Neural cell (in vitro differentiated cells): Measurements from ENCODE around the gene TCFL5. TPM values are rescaled to one million over a fixed set of nuclear protein-coding genes. Genes with fewer than 3 reads are reported as not detected.

Experiments
- H2AFZ ChIP-seq: fragments of 200-600, 300-800 bp; sonication (generic), shearing (Covaris generic); 2 replicates; pipeline ENCODE4 v1.6.0; 2014; ENCODE audit warnings: low read depth, mild to moderate bottlenecking, antibody characterized with exemption, low read length, moderate library complexity
- H3F3A ChIP-seq: fragments of 200-600 bp; shearing (Covaris generic); 2 replicates; pipeline ENCODE4 v1.6.1; 2016; ENCODE audit warnings: mild to moderate bottlenecking, moderate library complexity, mixed read lengths, antibody characterized with exemption, low read length; ENCODE audit not compliant: insufficient read depth, poor library complexity, severe bottlenecking
- H3K27ac ChIP-seq: fragments of 200-600, 300-800 bp; sonication (generic), shearing (Covaris generic); 2 replicates; pipeline ENCODE4 v1.5.1; 2014; ENCODE audit warnings: mild to moderate bottlenecking, low read length, moderate library complexity
- H3K27me3 ChIP-seq: fragments of 300-800, 200-600 bp; sonication (generic), shearing (Covaris generic); 2 replicates; pipeline ENCODE4 v1.6.0; 2014; ENCODE audit warnings: mild to moderate bottlenecking, low read depth, low read length, moderate library complexity; ENCODE audit not compliant: insufficient read depth
- H3K36me3 ChIP-seq: fragments of 300-800, 200-600 bp; sonication (generic), shearing (Covaris generic); 2 replicates; pipeline ENCODE4 v1.5.1; 2014; ENCODE audit warnings: mild to moderate bottlenecking, antibody characterized with exemption, low read length, moderate library complexity; ENCODE audit not compliant: insufficient read depth
- H3K4me2 ChIP-seq: fragments of 300-800, 200-600 bp; sonication (generic), shearing (Covaris generic); 2 replicates; pipeline ENCODE4 v1.6.0; 2014; ENCODE audit warnings: mild to moderate bottlenecking, low read length
- H3K4me3 ChIP-seq: fragments of 300-800, 200-600 bp; sonication (generic), shearing (Covaris generic); 2 replicates; pipeline ENCODE4 v1.5.1; 2014; ENCODE audit warnings: mild to moderate bottlenecking, low read length, moderate library complexity
- H3K79me2 ChIP-seq: fragments of 200-600 bp; shearing (Covaris generic); replicated peaks from 2 replicates; pipeline ENCODE4 v1.6.0; 2014; ENCODE audit warnings: mild to moderate bottlenecking, low read length, moderate library complexity; ENCODE audit not compliant: insufficient read depth
- H3K9ac ChIP-seq: fragments of 300-800, 200-600 bp; sonication (generic), shearing (Covaris generic); 2 replicates; pipeline ENCODE4 v1.6.1; 2016; ENCODE audit warnings: mild to moderate bottlenecking, low read length, mixed read lengths
- H3K9me2 ChIP-seq: fragments of 200-600 bp; shearing (Covaris generic); 2 replicates; pipeline ENCODE4 v1.6.1; 2016; ENCODE audit warnings: mild to moderate bottlenecking, low read length, mixed read lengths; ENCODE audit not compliant: insufficient read depth
- H3K9me3 ChIP-seq: fragments of 200-600, 300-800 bp; sonication (generic), shearing (Covaris generic); 2 replicates; pipeline ENCODE4 v1.6.1; 2016; ENCODE audit warnings: mild to moderate bottlenecking, mixed run types, low read length, moderate library complexity, mixed read lengths
- H4K20me1 ChIP-seq: fragments of 200-600 bp; shearing (Covaris generic); 2 replicates; pipeline ENCODE4 v1.6.1; 2016; ENCODE audit warnings: mild to moderate bottlenecking, mixed run types; ENCODE audit not compliant: insufficient read depth
- EP300 ChIP-seq: fragments of 450-650 bp; conservative IDR thresholded peaks from 2 replicates; pipeline ENCODE4 v1.6.1; 2014; ENCODE audit warnings: antibody characterized with exemption, mild to moderate bottlenecking, moderate library complexity; ENCODE audit not compliant: poor library complexity, severe bottlenecking
- EZH2 ChIP-seq: fragments of 200-600, 300-800 bp; shearing (Covaris generic), sonication (generic); IDR thresholded peaks from 2 replicates; pipeline ENCODE4 v1.6.1; 2014; ENCODE audit warnings: antibody characterized with exemption, low read length, borderline replicate concordance, mild to moderate bottlenecking; ENCODE audit not compliant: insufficient read depth, poor library complexity, severe bottlenecking
- MXI1 ChIP-seq: fragments of 450-650 bp; conservative IDR thresholded peaks from 2 replicates; pipeline ENCODE4 v1.6.1; 2014; ENCODE audit warnings: antibody characterized with exemption, mild to moderate bottlenecking; ENCODE audit not compliant: poor library complexity, severe bottlenecking
- POLR2AphosphoS5 ChIP-seq: IDR thresholded peaks from 2 replicates; pipeline ENCODE4 v1.6.1; 2012
- RAD21 ChIP-seq: fragments of 450-650 bp; conservative IDR thresholded peaks from 2 replicates; pipeline ENCODE4 v1.6.1; 2014; ENCODE audit warnings: antibody characterized with exemption, mild to moderate bottlenecking, moderate library complexity
- SMC3 ChIP-seq: fragments of 450-650 bp; conservative IDR thresholded peaks from 2 replicates; pipeline ENCODE4 v1.6.1; 2014; ENCODE audit warnings: antibody characterized with exemption, mild to moderate bottlenecking, moderate library complexity; ENCODE audit not compliant: poor library complexity
- TAF1 ChIP-seq: IDR thresholded peaks from 2 replicates; pipeline ENCODE4 v1.6.1; 2012; ENCODE audit warnings: low read depth
- polyA plus RNA-seq: library from polyadenylated mRNA; depleted of rRNA; stranded (reverse); fragments of >200 nt; gene quantifications from 2 replicates; pipeline ENCODE4 v1.2.3, GENCODE V29; 2014
- TF ChIP-seq, protein P1 (sequence below): IDR thresholded peaks from 2 replicates; pipeline ENCODE4 v1.6.1; 2012; ENCODE audit warnings: borderline replicate concordance
- TF ChIP-seq, protein P2 (sequence below): fragments of 450-650 bp; IDR thresholded peaks from 2 replicates; pipeline ENCODE4 v1.5.1; 2014; ENCODE audit warnings: antibody characterized with exemption, mild to moderate bottlenecking, moderate library complexity; ENCODE audit not compliant: poor library complexity, severe bottlenecking

Gene TCFL5
- polyA plus RNA-seq, 1 donor from 2014 or later = 9.8 TPM

DNA sequence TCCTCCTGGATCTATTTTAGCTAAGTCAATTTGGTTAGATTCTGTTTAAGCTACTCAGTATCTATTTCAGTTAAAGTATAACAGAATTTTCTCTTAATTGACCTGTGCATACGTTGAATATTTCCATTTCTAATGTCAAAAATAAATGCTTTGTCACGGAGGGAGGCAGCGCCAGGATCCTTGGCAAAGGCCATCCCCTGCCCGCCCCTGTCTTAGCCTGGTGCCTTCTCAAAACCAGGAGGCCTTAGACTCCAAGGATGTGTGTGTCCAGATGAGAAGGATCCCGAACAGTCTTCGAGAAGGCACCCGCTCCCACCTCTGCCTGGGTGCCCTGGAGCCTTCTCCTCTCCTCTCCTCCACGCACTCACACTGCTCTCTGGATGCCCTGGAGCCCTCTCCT, 22.4 kb downstream of the TCFL5 start:
- Histone ChIP-seq H3K9ac (no peak overlapping the region), H3K79me2 (no peaks in the 10 kb centered on the region), H3K36me3 (no peaks in the 10 kb centered on the region), H4K20me1 (no peaks in the 10 kb centered on the region), H3F3A (no peaks in the 10 kb centered on the region), H3K27ac (no peak overlapping the region), H3K4me3 (no peak overlapping the region), H3K4me2 (no peak overlapping the region), H3K27me3 (no peaks in the 10 kb centered on the region), H3K9me2 (no peaks in the 10 kb centered on the region), H3K9me3 (no peaks in the 10 kb centered on the region), H2AFZ (no peak overlapping the region)
- TF ChIP-seq, protein P1, sequence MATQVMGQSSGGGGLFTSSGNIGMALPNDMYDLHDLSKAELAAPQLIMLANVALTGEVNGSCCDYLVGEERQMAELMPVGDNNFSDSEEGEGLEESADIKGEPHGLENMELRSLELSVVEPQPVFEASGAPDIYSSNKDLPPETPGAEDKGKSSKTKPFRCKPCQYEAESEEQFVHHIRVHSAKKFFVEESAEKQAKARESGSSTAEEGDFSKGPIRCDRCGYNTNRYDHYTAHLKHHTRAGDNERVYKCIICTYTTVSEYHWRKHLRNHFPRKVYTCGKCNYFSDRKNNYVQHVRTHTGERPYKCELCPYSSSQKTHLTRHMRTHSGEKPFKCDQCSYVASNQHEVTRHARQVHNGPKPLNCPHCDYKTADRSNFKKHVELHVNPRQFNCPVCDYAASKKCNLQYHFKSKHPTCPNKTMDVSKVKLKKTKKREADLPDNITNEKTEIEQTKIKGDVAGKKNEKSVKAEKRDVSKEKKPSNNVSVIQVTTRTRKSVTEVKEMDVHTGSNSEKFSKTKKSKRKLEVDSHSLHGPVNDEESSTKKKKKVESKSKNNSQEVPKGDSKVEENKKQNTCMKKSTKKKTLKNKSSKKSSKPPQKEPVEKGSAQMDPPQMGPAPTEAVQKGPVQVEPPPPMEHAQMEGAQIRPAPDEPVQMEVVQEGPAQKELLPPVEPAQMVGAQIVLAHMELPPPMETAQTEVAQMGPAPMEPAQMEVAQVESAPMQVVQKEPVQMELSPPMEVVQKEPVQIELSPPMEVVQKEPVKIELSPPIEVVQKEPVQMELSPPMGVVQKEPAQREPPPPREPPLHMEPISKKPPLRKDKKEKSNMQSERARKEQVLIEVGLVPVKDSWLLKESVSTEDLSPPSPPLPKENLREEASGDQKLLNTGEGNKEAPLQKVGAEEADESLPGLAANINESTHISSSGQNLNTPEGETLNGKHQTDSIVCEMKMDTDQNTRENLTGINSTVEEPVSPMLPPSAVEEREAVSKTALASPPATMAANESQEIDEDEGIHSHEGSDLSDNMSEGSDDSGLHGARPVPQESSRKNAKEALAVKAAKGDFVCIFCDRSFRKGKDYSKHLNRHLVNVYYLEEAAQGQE = no peak
- TF ChIP-seq EZH2 (no peak), EP300 (no peak), TAF1 (no peak), MXI1 (no peak), RAD21 (no peak), SMC3 (no peak), POLR2AphosphoS5 (no peak)
- TF ChIP-seq, protein P2, sequence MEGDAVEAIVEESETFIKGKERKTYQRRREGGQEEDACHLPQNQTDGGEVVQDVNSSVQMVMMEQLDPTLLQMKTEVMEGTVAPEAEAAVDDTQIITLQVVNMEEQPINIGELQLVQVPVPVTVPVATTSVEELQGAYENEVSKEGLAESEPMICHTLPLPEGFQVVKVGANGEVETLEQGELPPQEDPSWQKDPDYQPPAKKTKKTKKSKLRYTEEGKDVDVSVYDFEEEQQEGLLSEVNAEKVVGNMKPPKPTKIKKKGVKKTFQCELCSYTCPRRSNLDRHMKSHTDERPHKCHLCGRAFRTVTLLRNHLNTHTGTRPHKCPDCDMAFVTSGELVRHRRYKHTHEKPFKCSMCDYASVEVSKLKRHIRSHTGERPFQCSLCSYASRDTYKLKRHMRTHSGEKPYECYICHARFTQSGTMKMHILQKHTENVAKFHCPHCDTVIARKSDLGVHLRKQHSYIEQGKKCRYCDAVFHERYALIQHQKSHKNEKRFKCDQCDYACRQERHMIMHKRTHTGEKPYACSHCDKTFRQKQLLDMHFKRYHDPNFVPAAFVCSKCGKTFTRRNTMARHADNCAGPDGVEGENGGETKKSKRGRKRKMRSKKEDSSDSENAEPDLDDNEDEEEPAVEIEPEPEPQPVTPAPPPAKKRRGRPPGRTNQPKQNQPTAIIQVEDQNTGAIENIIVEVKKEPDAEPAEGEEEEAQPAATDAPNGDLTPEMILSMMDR = no peak

DNA sequence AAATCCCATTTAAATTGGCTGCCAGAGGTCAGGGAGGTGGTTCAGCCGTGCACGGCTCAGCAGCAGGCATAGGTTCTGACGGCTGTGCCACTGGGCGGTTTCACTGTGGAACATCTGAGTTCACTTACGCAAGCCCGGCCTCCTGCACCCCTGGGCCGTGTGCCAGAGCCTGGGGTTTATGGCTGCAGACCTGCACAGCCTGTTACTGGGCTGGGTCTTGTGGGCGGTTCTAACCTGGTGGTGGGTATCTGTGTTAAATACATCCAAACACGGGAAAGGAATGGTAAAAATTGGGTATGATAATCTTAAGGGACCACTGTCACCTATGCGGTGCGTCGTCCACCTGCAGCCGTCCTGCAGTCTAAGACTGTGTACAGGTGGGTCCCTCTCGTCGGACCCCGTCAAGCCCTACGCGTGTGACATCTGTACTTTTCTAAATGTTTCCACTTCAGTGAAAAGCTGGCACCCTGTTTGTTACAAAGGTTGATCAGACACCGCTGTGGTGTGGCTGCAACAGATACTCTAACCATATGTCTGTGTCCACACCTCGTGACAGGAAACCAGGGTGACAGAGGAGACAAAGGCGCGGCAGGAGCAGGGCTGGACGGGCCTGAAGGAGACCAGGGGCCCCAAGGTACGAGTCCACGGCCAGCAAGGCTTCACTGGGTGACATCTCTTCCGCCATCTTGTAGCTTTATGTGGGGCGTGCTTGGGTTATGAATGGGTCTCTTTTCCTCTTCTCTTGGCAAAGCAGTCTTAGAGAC, 23.3 kb downstream of the TCFL5 start:
- no peaks in the 10 kb centered on the region for H3K79me2 ChIP-seq
- H3K4me3 ChIP-seq = no peak overlapping the region
- no peaks in the 10 kb centered on the region for H4K20me1 ChIP-seq
- no peaks in the 10 kb centered on the region for H3K36me3 ChIP-seq
- no peak overlapping the region for H3K27ac ChIP-seq
- no peaks in the 10 kb centered on the region for H3K9me3 ChIP-seq
- H3K9ac ChIP-seq = no peak overlapping the region
- H3F3A ChIP-seq = no peaks in the 10 kb centered on the region
- H3K9me2 ChIP-seq = no peaks in the 10 kb centered on the region
- no peak overlapping the region for H2AFZ ChIP-seq
- TF ChIP-seq MXI1 = no peak
- TF ChIP-seq EZH2 = no peak
- TF ChIP-seq, protein P2 = no peak
- no peak for TF ChIP-seq TAF1
- no peak for TF ChIP-seq POLR2AphosphoS5
- TF ChIP-seq RAD21 = no peak
- TF ChIP-seq EP300 = no peak
- TF ChIP-seq, protein P1 = no peak
- TF ChIP-seq SMC3 = no peak
- H3K4me2 ChIP-seq = no peak overlapping the region
- H3K27me3 ChIP-seq = no peaks in the 10 kb centered on the region
